NCI-H510A treated with DMSO at 0.1 percent for 48 hours (cell line): Measurements from ENCODE around the gene TSEN54.

ENCODE experiments used
- DNase-seq: peaks from one replicate; lab custom pipeline; 2025; lab: John Stamatoyannopoulos, UW

The TSEN54 gene

DNA sequence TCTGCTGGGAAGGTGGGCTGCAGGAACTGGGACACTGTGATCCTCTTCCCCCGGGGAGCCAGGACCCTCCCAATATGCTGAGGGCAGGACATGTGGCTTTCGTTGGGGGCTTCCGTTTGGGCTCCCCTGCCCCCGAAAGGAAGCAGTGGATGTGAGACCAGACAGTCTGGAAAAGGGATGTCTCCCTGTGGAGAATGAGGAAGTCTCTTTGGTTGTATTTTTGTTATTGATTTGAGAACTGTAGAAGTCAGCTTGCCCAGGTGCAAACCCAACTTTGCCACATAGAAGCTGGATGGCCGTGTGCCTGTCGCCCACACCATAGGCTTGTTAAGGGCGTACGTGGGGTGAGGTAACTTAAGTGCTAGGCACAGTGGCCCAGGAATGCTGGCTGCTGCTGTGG lies 27.9 kb downstream of the TSEN54 start:
- DNase-seq = no peak

DNA sequence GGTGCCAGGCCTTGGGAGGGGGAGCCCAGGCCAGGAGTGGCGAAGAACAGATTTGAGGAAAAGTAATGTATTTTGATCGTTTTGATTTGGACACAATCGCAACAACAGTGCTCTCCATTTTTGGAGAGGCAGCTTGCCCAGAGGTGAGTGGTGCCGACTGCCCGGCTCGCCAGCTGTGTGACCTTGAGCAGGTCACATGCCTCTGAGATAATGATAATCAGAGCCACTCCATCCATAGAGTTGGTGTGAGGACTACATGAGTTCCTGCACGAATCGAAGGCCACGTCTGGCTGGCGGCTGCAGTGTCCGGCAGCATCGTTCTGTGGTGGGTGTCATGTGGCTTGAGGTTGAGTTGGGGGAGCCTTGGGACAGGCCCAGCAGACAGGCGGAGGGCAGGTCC lies 29.9 kb downstream of the TSEN54 start:
- no peak for DNase-seq

DNA sequence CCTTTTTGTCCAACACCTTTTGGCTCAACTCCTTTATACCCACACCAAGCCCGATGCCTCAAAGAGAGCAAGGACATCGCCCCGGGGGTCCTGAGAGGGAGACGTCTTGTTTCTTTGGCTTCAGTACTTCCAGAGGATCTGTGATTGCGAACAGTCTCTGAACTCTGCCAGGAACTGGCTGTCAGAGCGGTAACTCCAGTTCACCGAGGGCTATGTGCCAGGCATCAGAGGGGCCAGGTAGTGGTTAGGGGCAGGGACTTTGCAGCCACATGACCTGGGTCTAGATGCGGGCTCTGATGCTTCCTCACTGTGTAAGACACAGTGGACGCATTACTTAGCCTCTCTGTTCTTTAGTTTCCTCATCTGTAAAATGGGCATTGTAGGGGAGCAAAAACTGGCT lies 30.8 kb downstream of the TSEN54 start:
- no peak for DNase-seq

DNA sequence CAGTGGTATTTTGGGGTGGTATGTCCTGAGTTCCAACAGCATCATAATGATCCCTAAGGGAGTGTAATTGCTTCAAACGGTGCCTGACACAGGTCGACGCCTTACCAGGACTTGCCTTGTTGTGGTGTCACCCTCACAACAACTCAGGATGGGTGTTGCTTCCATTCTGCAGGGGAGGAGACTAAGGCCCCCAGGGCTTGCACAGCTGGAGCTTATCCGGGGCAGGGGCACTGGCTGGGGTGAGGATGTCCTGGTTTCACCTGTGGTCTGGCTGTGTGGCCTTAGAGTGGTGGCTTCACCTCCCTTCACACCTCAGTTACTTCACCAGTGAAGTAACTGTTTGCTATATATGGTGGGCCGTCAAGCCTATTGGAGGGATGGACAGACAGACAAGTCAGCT lies 32.5 kb downstream of the TSEN54 start:
- no peak for DNase-seq

DNA sequence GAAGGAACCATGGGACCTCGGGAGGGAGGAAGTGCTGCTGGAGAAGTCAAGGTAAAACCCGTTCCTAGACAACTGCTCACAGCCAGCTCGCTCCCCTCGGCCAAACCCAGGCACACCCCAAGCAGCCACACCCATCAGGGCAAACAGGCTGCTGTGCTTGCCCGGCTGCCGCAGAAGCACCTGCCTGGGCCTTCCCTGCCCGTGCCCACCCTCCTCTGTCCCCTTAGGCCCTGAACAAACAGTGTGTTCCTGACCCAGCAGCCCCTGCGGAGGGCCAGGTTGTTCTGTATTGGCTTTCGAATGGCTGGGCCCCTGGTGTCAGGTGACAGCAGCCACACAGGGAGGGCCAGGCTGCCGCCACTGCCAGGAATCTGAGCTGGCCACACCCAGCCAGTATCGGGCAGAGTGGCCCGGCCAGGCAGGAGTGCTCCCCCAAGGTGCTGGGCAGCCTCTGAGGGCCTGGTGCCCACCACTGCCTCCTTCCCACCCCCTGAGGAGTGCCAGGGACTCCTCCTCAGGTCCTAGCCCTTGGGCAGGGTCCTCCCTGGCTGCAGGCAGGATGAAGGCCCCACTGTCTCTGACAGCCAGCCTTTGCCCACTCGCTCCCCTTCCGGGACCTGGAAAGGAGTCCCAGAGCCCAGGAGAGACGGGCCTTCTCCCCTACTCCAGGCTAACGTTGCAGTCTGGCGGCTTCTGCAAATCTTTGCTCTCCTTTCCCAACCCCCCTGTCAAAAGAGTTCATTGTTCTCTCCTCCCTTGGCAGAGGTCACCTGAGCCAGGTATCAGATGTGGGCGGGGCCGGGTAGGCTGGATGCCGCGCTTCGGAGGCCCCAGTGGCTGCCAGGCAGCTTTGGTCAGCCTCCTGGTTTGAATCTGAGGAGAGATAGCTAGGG lies 33.2 kb downstream of the TSEN54 start:
- peak; percentile 93 for DNase-seq

- DNase-seq = no peak
Observed at GRCh38 chr17:75550139-75550465, 33.8 kb downstream of the TSEN54 start.

DNA sequence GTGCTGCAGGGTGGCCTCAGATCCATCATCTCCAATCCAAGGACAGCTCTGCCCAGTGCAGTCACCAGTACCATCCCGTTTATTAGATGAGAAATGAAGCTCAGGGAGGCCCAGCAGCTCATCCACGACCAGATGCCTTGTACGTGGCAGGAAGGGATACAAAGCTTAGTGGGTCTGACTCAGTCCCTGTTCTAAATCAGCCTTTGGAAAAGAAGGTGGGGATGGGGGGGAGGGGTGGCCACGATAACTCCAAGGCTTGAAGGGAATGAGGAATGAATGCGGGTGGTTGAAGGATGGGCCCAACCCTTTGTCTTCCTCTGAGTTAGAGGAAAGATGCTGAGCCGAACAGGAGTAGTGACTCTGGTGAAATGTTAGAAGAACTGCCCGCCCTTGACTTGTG lies 34.9 kb downstream of the TSEN54 start:
- no peak for DNase-seq

DNA sequence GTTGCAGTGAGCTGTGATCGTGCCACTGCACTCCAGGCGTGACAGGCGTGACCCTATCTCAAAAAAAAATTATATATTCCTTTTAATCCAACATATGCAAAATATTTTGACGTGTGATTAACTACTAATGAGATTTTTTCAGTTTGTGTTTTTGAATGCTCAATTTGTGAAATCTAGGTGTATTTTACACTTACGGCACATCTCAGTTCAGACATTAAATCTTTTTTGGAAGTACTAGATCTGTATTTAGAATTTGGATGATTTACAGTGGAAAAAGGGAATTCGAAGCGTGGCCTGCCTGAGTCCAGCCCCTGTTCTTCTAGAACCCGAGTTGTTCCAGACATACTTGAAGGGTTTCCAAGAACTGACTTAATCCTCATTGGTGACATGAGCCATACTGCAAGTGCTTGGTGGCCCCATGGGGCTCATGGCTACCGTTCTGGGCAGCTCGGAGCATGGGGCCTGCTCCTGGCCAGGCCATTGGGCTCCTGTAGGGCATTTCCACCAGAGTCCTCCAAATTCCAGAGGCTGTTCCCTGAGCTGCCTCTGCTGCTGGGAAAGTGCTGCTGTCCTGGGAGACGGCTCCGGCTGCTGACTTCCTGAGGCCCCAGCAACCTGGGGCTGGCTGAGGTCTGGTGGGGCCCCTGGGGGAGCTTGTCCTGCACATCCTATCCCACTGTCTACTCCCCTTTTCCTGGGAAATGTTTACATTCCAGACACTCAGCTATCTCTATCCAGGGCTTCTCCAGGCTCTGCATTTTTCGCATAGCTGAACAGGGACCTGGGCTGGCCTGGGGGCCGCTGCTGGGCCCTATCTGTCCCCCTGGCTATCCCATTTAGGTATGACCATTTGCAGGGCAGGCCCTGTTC lies 36.3 kb downstream of the TSEN54 start:
- DNase-seq = no peak

- DNase-seq = no peak
Observed at GRCh38 chr17:75553295-75554110, 37.2 kb downstream of the TSEN54 start.

GRCh38 chr17:75555679-75556153 lies 39.4 kb downstream of the TSEN54 start:
- DNase-seq = no peak

DNA sequence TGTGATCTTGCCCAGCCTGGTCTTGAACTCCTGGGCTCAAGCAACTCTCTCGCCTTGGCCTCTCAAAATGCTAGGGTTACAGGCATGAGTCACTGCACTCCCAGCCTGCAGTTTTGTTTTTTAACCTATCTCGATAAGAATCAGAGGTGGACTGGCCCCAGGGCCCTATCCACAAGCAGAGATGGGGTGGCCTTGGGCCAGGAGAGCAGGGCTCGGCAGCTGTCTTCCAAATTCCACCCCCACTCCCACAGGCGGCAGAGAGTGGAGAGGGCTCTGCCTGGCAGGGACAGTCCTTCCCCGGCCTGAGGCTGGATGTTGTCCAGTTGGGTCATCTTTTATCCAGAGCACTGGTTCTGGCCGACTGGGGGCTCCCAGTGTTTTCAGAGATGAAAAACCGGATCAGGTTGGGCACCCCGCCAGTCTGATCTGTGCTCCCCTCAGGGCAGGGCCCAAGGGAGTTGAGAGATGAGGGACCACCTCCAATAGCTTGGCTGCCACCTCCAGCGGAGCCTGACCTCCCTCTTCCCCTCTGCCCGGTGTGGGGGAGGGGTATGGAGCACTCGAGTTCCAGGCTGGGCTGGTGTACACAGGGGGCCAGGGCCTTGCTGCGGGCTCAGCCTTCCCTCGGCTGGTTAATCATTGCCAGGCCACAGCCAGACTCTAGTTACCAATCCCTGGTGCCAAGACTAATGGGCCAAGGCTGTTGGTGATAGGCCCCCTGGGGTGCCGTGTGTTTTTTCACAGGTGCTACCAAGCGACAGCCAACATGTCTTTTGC lies 40.9 kb downstream of the TSEN54 start:
- DNase-seq = no peak

DNA sequence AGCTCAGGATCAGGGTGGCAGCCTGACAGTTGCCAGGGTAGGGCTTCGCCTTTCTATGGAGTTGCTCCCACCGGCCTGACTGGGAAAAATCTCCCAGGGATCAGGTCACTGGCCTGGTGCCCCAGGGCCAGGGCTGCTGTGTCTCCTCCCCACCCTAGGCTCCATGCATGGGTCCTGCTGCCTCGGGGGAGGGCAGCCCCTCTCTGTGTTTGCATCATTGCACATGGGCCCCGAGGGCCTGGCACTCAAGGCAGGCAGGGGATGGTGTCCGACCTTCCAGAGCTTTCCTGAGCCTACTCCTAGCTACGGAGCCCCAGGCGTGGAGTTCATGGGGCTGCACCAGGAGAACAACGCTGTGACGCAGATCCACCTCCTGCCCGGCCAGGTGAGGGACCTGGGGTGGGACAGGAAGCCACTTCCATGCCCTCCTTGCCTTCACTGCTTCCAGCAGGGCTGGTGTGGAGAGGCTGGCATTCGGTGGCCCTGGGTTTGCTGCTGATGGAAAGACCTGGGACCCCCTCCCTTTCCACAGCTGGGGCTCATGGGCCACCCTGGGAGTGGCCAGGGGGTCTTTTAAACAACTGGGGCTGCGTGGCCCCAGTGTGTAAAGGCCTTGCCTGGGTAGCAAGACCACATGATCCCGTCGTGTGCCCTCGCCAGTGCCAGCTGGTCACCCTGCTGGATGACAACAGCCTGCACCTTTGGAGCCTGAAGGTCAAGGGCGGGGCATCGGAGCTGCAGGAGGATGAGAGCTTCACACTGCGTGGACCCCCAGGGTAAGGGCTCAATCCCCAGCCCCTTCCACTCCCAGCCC lies 41.7 kb downstream of the TSEN54 start:
- no peak for DNase-seq

- DNase-seq = no peak
Observed at GRCh38 chr17:75558666-75559530, 42.6 kb downstream of the TSEN54 start.

DNA sequence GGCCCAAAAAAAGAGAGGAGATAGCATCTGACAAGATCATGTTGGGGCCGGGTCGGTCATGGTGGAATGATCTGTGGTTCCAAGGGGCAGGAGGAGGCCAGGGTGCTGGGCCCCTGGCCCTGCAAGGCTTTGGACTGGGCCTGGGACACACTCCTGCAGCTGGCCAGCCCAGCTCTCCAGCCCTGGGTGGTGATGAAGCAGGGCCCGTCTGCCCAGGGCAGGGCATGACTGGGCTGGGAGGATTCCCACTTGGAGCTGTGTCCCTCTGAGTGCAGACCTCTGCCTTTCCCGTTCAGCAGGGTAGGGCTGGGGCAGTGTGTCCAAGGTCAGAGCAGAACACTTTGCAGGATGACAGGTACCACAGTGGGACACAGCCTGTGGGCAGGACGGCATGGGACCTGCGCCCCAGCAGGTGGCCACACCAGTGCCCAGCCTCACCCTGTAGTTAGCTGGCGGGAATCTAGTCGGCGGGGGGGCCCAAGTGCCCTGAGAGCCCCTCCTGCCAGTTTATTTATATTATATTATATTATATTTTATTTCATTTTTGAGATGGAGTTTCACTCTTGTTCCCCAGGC lies 43.7 kb downstream of the TSEN54 start:
- DNase-seq = no peak

DNA sequence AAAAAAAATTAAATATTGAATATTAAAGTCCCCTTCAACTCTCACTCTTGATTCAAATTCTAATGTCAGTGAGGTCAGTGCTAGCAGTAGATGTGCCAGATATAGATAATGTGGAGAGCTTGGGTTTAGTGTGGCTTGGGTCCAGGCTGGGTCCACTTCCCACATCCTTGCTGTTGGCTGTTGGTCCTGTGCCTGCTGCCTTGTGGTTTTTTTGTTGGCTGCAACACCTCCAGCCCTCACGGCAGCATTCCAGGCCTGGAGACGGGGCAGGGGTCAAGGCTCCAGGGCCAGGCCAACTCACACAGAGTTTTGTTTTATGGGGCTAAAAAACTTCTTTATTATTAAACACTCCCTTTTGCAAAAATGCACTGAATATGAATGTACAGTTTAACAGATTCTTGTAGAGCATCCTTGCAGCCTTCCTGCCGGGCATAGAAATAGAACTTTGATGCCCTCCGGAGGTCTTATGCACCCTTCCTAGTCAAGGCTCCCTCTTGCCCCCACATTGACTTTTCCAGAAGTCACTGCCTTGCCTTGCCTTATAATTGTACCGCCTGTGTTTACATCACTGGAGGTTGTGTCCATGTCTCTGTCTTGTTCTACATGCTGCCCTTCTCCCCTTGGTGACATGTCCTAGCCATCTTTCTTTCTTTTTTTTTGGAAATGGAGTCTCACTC lies 45.7 kb downstream of the TSEN54 start:
- no peak for DNase-seq

DNA sequence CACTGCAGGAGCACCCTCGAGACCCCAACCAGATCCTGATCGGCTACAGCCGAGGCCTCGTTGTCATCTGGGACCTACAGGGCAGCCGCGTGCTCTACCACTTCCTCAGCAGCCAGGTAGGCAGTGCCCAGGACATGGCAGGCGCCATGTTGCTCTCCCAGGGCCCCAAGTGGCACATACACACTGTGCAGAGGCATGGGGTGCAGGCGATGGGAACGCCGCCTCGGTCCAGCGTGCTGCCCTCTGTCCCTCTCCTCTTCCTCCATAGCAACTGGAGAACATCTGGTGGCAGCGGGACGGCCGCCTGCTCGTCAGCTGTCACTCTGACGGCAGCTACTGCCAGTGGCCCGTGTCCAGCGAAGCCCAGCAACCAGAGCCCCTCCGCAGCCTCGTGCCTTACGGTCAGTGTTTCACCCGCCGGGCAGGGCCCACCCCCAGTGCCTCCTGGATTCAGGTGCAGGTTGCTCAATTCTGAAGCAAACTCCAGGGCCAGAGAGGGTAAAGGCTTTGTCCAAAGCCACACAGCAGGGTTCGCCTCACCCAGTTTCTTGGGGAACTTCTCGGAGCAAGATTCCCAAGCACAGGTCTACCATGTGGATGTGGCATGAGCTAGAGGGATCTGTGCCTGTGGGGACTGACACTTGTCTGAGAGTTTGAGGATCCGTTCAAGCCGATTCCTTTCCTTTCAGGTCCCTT lies 46.9 kb downstream of the TSEN54 start:
- DNase-seq = no peak

GRCh38 chr17:75564195-75564594 lies 47.9 kb downstream of the TSEN54 start:
- DNase-seq = no peak

DNA sequence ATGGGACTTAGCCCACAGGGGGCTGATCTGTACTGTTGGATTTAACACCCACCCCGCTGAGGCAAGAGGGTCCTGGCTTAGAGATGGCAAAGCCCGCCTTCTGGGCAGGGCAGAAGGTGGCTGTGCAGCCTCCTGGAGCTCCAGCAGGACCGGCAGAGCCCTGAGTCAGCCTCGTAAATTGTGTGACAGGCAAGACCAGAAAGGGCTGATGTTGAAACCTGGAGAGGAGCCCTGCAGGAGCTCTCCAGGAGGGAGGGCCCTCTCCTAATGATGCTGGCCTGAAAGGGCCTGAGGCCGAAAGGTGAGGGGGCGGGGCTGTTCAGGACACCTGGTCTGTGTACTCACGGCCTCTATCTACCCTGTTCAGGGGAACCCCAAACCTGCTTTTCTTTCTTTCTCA lies 48.7 kb downstream of the TSEN54 start:
- DNase-seq = no peak
